Suppressor macrophage treated with lipopolysaccharide for 1 hour (primary cell): ENCODE measurements around the gene EIF2B2.
"Not testable (repeated sequence)": the region's sequence is repeated elsewhere in the genome, so short reads cannot be mapped to it uniquely, and the experiment has no call there.

ENCODE experiments used
- DNase-seq, 3 donors: peaks; one replicate each; pipeline ENCODE4 v3.0.0-alpha.2; 2020 to 2022

EIF2B2 gene

GRCh38 chr14:74974364-74975058 lies 28.2 kb upstream of the EIF2B2 start:
- no peak for DNase-seq

GRCh38 chr14:74975059-74975810 lies 27.5 kb upstream of the EIF2B2 start:
- DNase-seq: no peak

GRCh38 chr14:74976264-74977113 lies 26.2 kb upstream of the EIF2B2 start:
- no peak for DNase-seq

GRCh38 chr14:74977164-74977900 lies 25.4 kb upstream of the EIF2B2 start:
- DNase-seq: no peak

- DNase-seq: no peak
These were observed 24.8 kb upstream of the EIF2B2 start for GRCh38 chr14:74977901-74978385.

- no peak for DNase-seq
These were observed 24.2 kb upstream of the EIF2B2 start for GRCh38 chr14:74978416-74978947.

GRCh38 chr14:74979029-74979428 lies 23.7 kb upstream of the EIF2B2 start:
- DNase-seq: no peak

- DNase-seq: no peak
These were observed 23.0 kb upstream of the EIF2B2 start for GRCh38 chr14:74979442-74980397.

- DNase-seq: no peak
These were observed 22.4 kb upstream of the EIF2B2 start for GRCh38 chr14:74980398-74980730.

GRCh38 chr14:74980731-74981461 lies 21.8 kb upstream of the EIF2B2 start:
- no peak for DNase-seq

GRCh38 chr14:74981462-74981782 lies 21.3 kb upstream of the EIF2B2 start:
- DNase-seq: no peak

- no peak for DNase-seq
These were observed 20.9 kb upstream of the EIF2B2 start for GRCh38 chr14:74981833-74982232.

- no peak for DNase-seq
These were observed 20.1 kb upstream of the EIF2B2 start for GRCh38 chr14:74982661-74983060.

GRCh38 chr14:74983343-74983742 lies 19.4 kb upstream of the EIF2B2 start:
- no peak for DNase-seq

GRCh38 chr14:74984236-74985027 lies 18.3 kb upstream of the EIF2B2 start:
- DNase-seq: no peak

GRCh38 chr14:74985028-74985310 lies 17.8 kb upstream of the EIF2B2 start:
- no peak for DNase-seq

- no peak for DNase-seq
These were observed 16.9 kb upstream of the EIF2B2 start for GRCh38 chr14:74985806-74986205.

GRCh38 chr14:74988131-74988530 lies 14.6 kb upstream of the EIF2B2 start:
- no peak for DNase-seq

GRCh38 chr14:74988993-74989392 lies 13.7 kb upstream of the EIF2B2 start:
- no peak for DNase-seq

- DNase-seq: not testable (repeated sequence)
These were observed 8.5 kb upstream of the EIF2B2 start for GRCh38 chr14:74994182-74994581.
